ENCODE measurements around the gene RASD1.
"Not testable (repeated sequence)": the region's sequence is repeated elsewhere in the genome, so short reads cannot be mapped to it uniquely, and the experiment has no call there.

Gene RASD1

GRCh38 chr17:17495536-17496188, 533 bp downstream of the RASD1 start:
- no peak for FAIRE-seq

GRCh38 chr17:17494870-17495535, 1.2 kb downstream of the RASD1 start:
- FAIRE-seq: no peak

- no peak for FAIRE-seq
These were observed 1.7 kb downstream of the RASD1 start for GRCh38 chr17:17494499-17494869.

- no peak for FAIRE-seq
These were observed 2.2 kb downstream of the RASD1 start for GRCh38 chr17:17493986-17494466.

GRCh38 chr17:17493249-17493985, 2.8 kb downstream of the RASD1 start:
- FAIRE-seq: no peak

- no peak for FAIRE-seq
These were observed 3.6 kb downstream of the RASD1 start for GRCh38 chr17:17492571-17492970.

GRCh38 chr17:17492085-17492484, 4.1 kb downstream of the RASD1 start:
- no peak for FAIRE-seq

- FAIRE-seq: no peak
These were observed 4.6 kb downstream of the RASD1 start for GRCh38 chr17:17491546-17491988.

- no peak for FAIRE-seq
These were observed 5.1 kb downstream of the RASD1 start for GRCh38 chr17:17491031-17491471.

GRCh38 chr17:17487998-17488397, 8.2 kb downstream of the RASD1 start:
- FAIRE-seq: no peak

GRCh38 chr17:17486416-17486815, 9.8 kb downstream of the RASD1 start:
- not testable (repeated sequence) for FAIRE-seq

- FAIRE-seq: no peak
These were observed 10.8 kb downstream of the RASD1 start for GRCh38 chr17:17485420-17485819.

GRCh38 chr17:17484451-17484899, 11.7 kb downstream of the RASD1 start:
- FAIRE-seq: no peak

- no peak for FAIRE-seq
These were observed 14.3 kb downstream of the RASD1 start for GRCh38 chr17:17481860-17482259.

GRCh38 chr17:17480593-17481148, 15.5 kb downstream of the RASD1 start:
- FAIRE-seq: no peak

- no peak for FAIRE-seq
These were observed 17.0 kb downstream of the RASD1 start for GRCh38 chr17:17479209-17479608.

GRCh38 chr17:17476865-17477467, 19.2 kb downstream of the RASD1 start, which contains the start of gene MED9:
MED9 (plus strand) TSS chr17:17477000; CDS start chr17:17477042, 42 bp downstream.
- FAIRE-seq: no peak

- FAIRE-seq: no peak
These were observed 21.9 kb downstream of the RASD1 start for GRCh38 chr17:17474341-17474740.

- no peak for FAIRE-seq
These were observed 23.8 kb downstream of the RASD1 start for GRCh38 chr17:17472333-17472920.

- FAIRE-seq: no peak
These were observed 26.2 kb downstream of the RASD1 start for GRCh38 chr17:17469996-17470395.

- no peak for FAIRE-seq
These were observed 26.8 kb downstream of the RASD1 start for GRCh38 chr17:17469358-17469757.

Data from colon (tissue), 2 donors.